Panc1 (cell line): ENCODE results near the gene TAF15. TPM values are rescaled to one million over a fixed set of nuclear protein-coding genes. Genes with fewer than 3 reads are reported as not detected.

Source experiments
- ATAC-seq: fragments of 200-7000 bp; cut with Tn5 transposase; 2 replicates; pipeline ENCODE4 v1.9.1; 2020; ENCODE audit warnings: mild to moderate bottlenecking, moderate library complexity
- BruUV-seq: library from RNA; stranded (reverse); fragments of 400-500 nt; replicated peaks from 2 replicates; lab custom pipeline; 2021; lab: Mats Ljungman, UMichigan
- CTCF ChIA-PET: fragments of 300-600 bp; sonication (Branson Sonifier 250); formaldehyde crosslinking; loops from one replicate; lab custom pipeline; 2022; ENCODE audit warnings: antibody characterized with exemption; lab: Charles Lee
- POLR2A ChIA-PET: fragments of 300-600 bp; sonication (Branson Sonifier 250); formaldehyde crosslinking; loops from one replicate; lab custom pipeline; 2022; ENCODE audit warnings: antibody characterized with exemption; lab: Charles Lee
- DNase-seq: peaks from one replicate; pipeline ENCODE4 v3.0.0-alpha.2; 2010; ENCODE audit warnings: low read depth, low spot score
- H3K27ac ChIP-seq: 2 replicates; pipeline ENCODE4 v1.5.1; 2011; ENCODE audit warnings: mild to moderate bottlenecking, low read length, inconsistent platforms
- H3K27me3 ChIP-seq: fragments of 200-500 bp; sonication (Bioruptor generic); 2 replicates; pipeline ENCODE4 v1.6.0; 2014; ENCODE audit warnings: low read length, inconsistent platforms; ENCODE audit not compliant: control insufficient read depth, insufficient read depth
- H3K36me3 ChIP-seq: fragments of 200-500 bp; sonication (Bioruptor generic); 2 replicates; pipeline ENCODE4 v1.5.1; 2014; ENCODE audit warnings: inconsistent platforms, mild to moderate bottlenecking, low read length, moderate library complexity; ENCODE audit not compliant: control insufficient read depth, insufficient read depth
- H3K4me1 ChIP-seq: 2 replicates; pipeline ENCODE4 v1.5.1; 2011; ENCODE audit warnings: inconsistent platforms, mild to moderate bottlenecking, low read length, moderate library complexity; ENCODE audit not compliant: control insufficient read depth, insufficient read depth
- H3K4me3 ChIP-seq, 2 experiments: 2 replicates each; pipeline ENCODE4 v1.5.1; 2011 to 2012; ENCODE audit warnings: low read depth in 2 of 2, low read length in 2 of 2, mild to moderate bottlenecking in 2 of 2, inconsistent platforms in 1 of 2, moderate library complexity in 1 of 2
- H3K9me3 ChIP-seq: fragments of 200-500 bp; sonication (Bioruptor generic); 2 replicates; pipeline ENCODE4 v1.5.1; 2014; ENCODE audit warnings: low read depth, mild to moderate bottlenecking, inconsistent platforms, low read length, moderate library complexity; ENCODE audit not compliant: control insufficient read depth, insufficient read depth
- POLR2AphosphoS5 ChIP-seq: IDR thresholded peaks from 2 replicates; pipeline ENCODE4 v1.6.1; 2012; ENCODE audit warnings: mild to moderate bottlenecking, low read depth, low read length, moderate library complexity
- SIN3A ChIP-seq: IDR thresholded peaks from 2 replicates; pipeline ENCODE4 v1.6.1; 2012; ENCODE audit warnings: low read depth, mild to moderate bottlenecking, low read length, moderate library complexity, borderline replicate concordance; ENCODE audit not compliant: insufficient read depth
- TCF7L2 ChIP-seq: IDR thresholded peaks from 2 replicates; pipeline ENCODE4 v1.6.1; 2011; ENCODE audit warnings: mild to moderate bottlenecking, low read depth, low read length, inconsistent platforms
- in situ Hi-C: cut with HindIII; loops from 2 replicates; pipeline ENCODE4 v1.10.0; 2016; ENCODE audit warnings: low sequenced_read_pairs, low pct_unique_long_range_greater_than_20kb
- intact Hi-C: fragments of 100-400 bp; cut with micrococcal nuclease; formaldehyde crosslinking; loops from one replicate; pipeline ENCODE4 v1.10.0; 2022; ENCODE audit not compliant: unreplicated experiment
- total RNA-seq: library from RNA; stranded (reverse); gene quantifications from one replicate; pipeline ENCODE4 v1.2.1, GENCODE V29; 2021; ENCODE audit not compliant: unreplicated experiment
- TF ChIP-seq, protein P1 (sequence below): fragments of 450-650 bp; IDR thresholded peaks from 2 replicates; pipeline ENCODE4 v1.5.1; 2017; ENCODE audit warnings: mild to moderate bottlenecking
- TF ChIP-seq, protein P2 (sequence below), 2 experiments: IDR thresholded peaks; 2 replicates each; pipeline ENCODE4 v1.6.1; 2011 to 2012; ENCODE audit warnings: low read depth in 2 of 2, control low read depth in 1 of 2, low read length in 1 of 2, mild to moderate bottlenecking in 1 of 2, moderate library complexity in 1 of 2; ENCODE audit not compliant: insufficient read depth in 1 of 2

TAF15 gene
- total RNA-seq, 1 experiment from 2014 or later = 249 TPM

DNA sequence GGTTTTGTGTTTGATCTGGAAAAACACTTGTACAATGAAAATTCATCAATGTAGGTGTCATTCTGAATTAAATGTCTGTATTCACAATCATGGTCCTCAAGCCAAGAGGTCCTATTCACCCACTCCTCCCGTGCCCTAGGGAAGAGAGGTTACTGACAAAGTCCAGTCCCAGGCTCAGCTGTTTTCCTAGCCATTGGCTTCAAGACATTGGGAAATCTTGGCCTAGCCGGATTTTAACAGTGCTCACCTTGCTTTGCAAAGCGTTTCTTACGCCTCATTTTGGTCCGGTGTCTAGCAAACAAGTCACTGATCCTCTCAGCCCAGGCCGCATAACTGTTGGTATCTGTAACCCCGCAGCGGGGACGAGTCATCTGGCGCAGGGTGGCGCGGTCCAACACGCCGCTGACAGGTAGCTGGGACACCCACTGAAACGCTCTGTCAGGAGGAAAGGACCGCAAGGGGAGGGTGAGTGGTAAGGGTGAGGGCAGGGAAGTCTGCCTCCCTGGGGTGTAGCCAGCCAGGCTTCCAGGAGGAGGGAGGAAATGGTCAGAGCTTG lies 30.6 kb upstream of the TAF15 start:
- no TSS peak for BruUV-seq
- Histone ChIP-seq H3K4me1 (peaks cover 12% of the 10 kb centered on the region), H3K9me3 (no peaks in the 10 kb centered on the region), H3K36me3 (no peaks in the 10 kb centered on the region), H3K27ac (no peak overlapping the region), H3K4me3 (no peak overlapping the region), H3K27me3 (no peaks in the 10 kb centered on the region)
- DNase-seq (no peak), ATAC-seq (no peak)
- intact Hi-C loops = no loop called here
- ChIA-PET CTCF (no interaction called here), POLR2A (no interaction called here)
- TF ChIP-seq TCF7L2 (no peak), POLR2AphosphoS5 (no peak), SIN3A (no peak)
- TF ChIP-seq, protein P1, sequence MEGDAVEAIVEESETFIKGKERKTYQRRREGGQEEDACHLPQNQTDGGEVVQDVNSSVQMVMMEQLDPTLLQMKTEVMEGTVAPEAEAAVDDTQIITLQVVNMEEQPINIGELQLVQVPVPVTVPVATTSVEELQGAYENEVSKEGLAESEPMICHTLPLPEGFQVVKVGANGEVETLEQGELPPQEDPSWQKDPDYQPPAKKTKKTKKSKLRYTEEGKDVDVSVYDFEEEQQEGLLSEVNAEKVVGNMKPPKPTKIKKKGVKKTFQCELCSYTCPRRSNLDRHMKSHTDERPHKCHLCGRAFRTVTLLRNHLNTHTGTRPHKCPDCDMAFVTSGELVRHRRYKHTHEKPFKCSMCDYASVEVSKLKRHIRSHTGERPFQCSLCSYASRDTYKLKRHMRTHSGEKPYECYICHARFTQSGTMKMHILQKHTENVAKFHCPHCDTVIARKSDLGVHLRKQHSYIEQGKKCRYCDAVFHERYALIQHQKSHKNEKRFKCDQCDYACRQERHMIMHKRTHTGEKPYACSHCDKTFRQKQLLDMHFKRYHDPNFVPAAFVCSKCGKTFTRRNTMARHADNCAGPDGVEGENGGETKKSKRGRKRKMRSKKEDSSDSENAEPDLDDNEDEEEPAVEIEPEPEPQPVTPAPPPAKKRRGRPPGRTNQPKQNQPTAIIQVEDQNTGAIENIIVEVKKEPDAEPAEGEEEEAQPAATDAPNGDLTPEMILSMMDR = no peak
- TF ChIP-seq, protein P2, sequence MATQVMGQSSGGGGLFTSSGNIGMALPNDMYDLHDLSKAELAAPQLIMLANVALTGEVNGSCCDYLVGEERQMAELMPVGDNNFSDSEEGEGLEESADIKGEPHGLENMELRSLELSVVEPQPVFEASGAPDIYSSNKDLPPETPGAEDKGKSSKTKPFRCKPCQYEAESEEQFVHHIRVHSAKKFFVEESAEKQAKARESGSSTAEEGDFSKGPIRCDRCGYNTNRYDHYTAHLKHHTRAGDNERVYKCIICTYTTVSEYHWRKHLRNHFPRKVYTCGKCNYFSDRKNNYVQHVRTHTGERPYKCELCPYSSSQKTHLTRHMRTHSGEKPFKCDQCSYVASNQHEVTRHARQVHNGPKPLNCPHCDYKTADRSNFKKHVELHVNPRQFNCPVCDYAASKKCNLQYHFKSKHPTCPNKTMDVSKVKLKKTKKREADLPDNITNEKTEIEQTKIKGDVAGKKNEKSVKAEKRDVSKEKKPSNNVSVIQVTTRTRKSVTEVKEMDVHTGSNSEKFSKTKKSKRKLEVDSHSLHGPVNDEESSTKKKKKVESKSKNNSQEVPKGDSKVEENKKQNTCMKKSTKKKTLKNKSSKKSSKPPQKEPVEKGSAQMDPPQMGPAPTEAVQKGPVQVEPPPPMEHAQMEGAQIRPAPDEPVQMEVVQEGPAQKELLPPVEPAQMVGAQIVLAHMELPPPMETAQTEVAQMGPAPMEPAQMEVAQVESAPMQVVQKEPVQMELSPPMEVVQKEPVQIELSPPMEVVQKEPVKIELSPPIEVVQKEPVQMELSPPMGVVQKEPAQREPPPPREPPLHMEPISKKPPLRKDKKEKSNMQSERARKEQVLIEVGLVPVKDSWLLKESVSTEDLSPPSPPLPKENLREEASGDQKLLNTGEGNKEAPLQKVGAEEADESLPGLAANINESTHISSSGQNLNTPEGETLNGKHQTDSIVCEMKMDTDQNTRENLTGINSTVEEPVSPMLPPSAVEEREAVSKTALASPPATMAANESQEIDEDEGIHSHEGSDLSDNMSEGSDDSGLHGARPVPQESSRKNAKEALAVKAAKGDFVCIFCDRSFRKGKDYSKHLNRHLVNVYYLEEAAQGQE (IDR thresholded peaks at IDR 0.05; ENCODE audit: insufficient read depth in 1 of 2, low read depth in 2 of 2, low read length in 1 of 2) = no peak
- in situ Hi-C loops = no loop called here

DNA sequence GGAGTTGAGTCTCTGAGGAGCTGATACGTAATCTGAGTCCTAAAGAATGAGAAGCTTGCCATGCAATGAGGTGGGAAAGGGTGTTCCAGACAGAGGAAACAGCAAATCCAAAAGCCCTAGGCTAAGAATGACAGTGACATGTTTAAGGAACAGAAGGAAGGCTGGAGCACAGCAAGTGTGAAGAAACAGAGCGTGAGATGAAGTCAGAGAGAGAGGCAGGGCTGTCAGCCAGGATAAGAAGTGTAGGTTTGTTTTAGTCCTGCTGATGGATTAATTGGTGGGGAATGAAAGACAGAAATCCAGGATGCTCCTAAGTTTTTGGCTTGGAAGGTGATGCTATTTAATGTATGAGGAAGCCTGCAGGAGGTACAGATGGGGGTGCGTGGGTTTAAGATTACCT lies 28.3 kb upstream of the TAF15 start:
- intact Hi-C loops = no loop called here
- in situ Hi-C loops = no loop called here
- Histone ChIP-seq H3K27me3 (no peaks in the 10 kb centered on the region), H3K9me3 (no peaks in the 10 kb centered on the region), H3K27ac (no peak overlapping the region), H3K4me3 (no peak overlapping the region), H3K4me1 (peaks cover 4% of the 10 kb centered on the region), H3K36me3 (no peaks in the 10 kb centered on the region)
- BruUV-seq = no TSS peak
- ATAC-seq = no peak
- DNase-seq = no peak
- ChIA-PET POLR2A (no interaction called here), CTCF (interaction anchor here (0.6 kb wide), 1 partner anchor 23 kb away, joined by 10 read pairs; no protein-coding TSS in a partner anchor)
- TF ChIP-seq, protein P1 = no peak
- no peak for TF ChIP-seq SIN3A
- no peak for TF ChIP-seq POLR2AphosphoS5
- no peak for TF ChIP-seq TCF7L2
- TF ChIP-seq, protein P2 (IDR thresholded peaks at IDR 0.05; ENCODE audit: insufficient read depth in 1 of 2, low read depth in 2 of 2, low read length in 1 of 2) = no peak
